ENCODE results near the gene SLC25A12.
"Not testable (repeated sequence)": the region's sequence is repeated elsewhere in the genome, so short reads cannot be mapped to it uniquely, and the experiment has no call there.

Gene SLC25A12

GRCh38 chr2:171822525-171823322, 71.3 kb downstream of the SLC25A12 start:
- DNase-seq = peak; percentile 28 to 34

- DNase-seq = no peak
These were observed 74.6 kb downstream of the SLC25A12 start for GRCh38 chr2:171819453-171819852.

- no peak for DNase-seq
These were observed 79.2 kb downstream of the SLC25A12 start for GRCh38 chr2:171814883-171815282.

GRCh38 chr2:171814174-171814573, 79.9 kb downstream of the SLC25A12 start:
- DNase-seq = no peak

GRCh38 chr2:171813729-171814128, 80.3 kb downstream of the SLC25A12 start:
- DNase-seq = no peak

- DNase-seq = no peak
These were observed 80.9 kb downstream of the SLC25A12 start for GRCh38 chr2:171813126-171813525.

GRCh38 chr2:171811245-171811628, 82.8 kb downstream of the SLC25A12 start:
- DNase-seq = peak in 1 of 2 donors; percentile 15

- no peak for DNase-seq
These were observed 83.4 kb downstream of the SLC25A12 start for GRCh38 chr2:171810422-171811244.

GRCh38 chr2:171808885-171809284, 85.2 kb downstream of the SLC25A12 start:
- DNase-seq = not testable (repeated sequence)

- no peak for DNase-seq
These were observed 86.1 kb downstream of the SLC25A12 start for GRCh38 chr2:171807831-171808393.

GRCh38 chr2:171807119-171807518, 86.9 kb downstream of the SLC25A12 start:
- DNase-seq = no peak

- DNase-seq = no peak
These were observed 89.6 kb downstream of the SLC25A12 start for GRCh38 chr2:171804456-171804855.

GRCh38 chr2:171803757-171804156, 90.3 kb downstream of the SLC25A12 start:
- DNase-seq = no peak

- DNase-seq = no peak
These were observed 93.4 kb downstream of the SLC25A12 start for GRCh38 chr2:171800639-171801038.

GRCh38 chr2:171798156-171798820, 95.8 kb downstream of the SLC25A12 start:
- DNase-seq = peak; percentile 52 to 63

- no peak for DNase-seq
These were observed 99.1 kb downstream of the SLC25A12 start for GRCh38 chr2:171794918-171795317.

- DNase-seq = no peak
These were observed 100.1 kb downstream of the SLC25A12 start for GRCh38 chr2:171793691-171794678.

- DNase-seq = no peak
These were observed 101.0 kb downstream of the SLC25A12 start for GRCh38 chr2:171792886-171793580.

- no peak for DNase-seq
These were observed 101.9 kb downstream of the SLC25A12 start for GRCh38 chr2:171792157-171792556.

- DNase-seq = no peak
These were observed 102.7 kb downstream of the SLC25A12 start for GRCh38 chr2:171791361-171791760.

- DNase-seq = no peak
These were observed 104.1 kb downstream of the SLC25A12 start for GRCh38 chr2:171789956-171790355.
